ENCODE results near the gene ACAD11. TPM values are rescaled to one million over a fixed set of nuclear protein-coding genes. Genes with fewer than 3 reads are reported as not detected.

Gene ACAD11
- total and polyA plus RNA-seq, 12 donors = 7.6 to 31.2 (median 22.2) TPM

GRCh38 chr3:132628157-132628556 lies 31.5 kb downstream of the ACAD11 start:
- Histone ChIP-seq H3K27me3 (no peaks in the 10 kb centered on the region), H3K4me3 (no peak overlapping the region), H3K36me3 (peaks cover 0 to 82% (median 27%) of the 10 kb centered on the region in 9 donors), H3K27ac (no peak overlapping the region), H3K9me3 (no peaks in the 10 kb centered on the region), H3K4me1 (peaks cover 0 to 5% (median 0%) of the 10 kb centered on the region in 9 donors)
- DNase-seq (no peak), ATAC-seq (no peak)
- no peak for TF ChIP-seq CTCF (IDR thresholded peaks at IDR 0.05)
- intact Hi-C loops (cut with DNase I) = no loop called here
- 72 to 86% methylated on average over 2 of the region's 2 CpGs for WGBS, 2 donors

GRCh38 chr3:132626955-132627354 lies 32.7 kb downstream of the ACAD11 start:
- TF ChIP-seq CTCF (IDR thresholded peaks at IDR 0.05) = no peak
- DNase-seq (no peak), ATAC-seq (no peak)
- no peaks in the 10 kb centered on the region for H3K27me3 ChIP-seq
- H3K4me3 ChIP-seq = no peak overlapping the region
- intact Hi-C loops (cut with DNase I) = no loop called here
- no peaks in the 10 kb centered on the region for H3K9me3 ChIP-seq
- H3K4me1 ChIP-seq = peaks cover 0 to 10% (median 0%) of the 10 kb centered on the region in 9 donors
- 95 to 97% methylated on average over 6 of the region's 6 CpGs for WGBS, 2 donors
- H3K36me3 ChIP-seq = peaks cover 0 to 82% (median 27%) of the 10 kb centered on the region in 9 donors
- H3K27ac ChIP-seq = no peak overlapping the region

- no peak for ATAC-seq
- Histone ChIP-seq H3K27me3 (no peaks in the 10 kb centered on the region), H3K36me3 (peaks cover 0 to 81% (median 27%) of the 10 kb centered on the region in 9 donors), H3K4me3 (no peak overlapping the region), H3K9me3 (peaks cover 0 to 7% (median 0%) of the 10 kb centered on the region in 11 donors), H3K27ac (no peak overlapping the region), H3K4me1 (peaks cover 0 to 12% (median under 1%) of the 10 kb centered on the region in 9 donors)
- whole genome bisulfite sequencing, 2 donors = 97% methylated on average over 1 of the region's 1 CpG
- DNase-seq = no peak
- no peak for TF ChIP-seq CTCF (IDR thresholded peaks at IDR 0.05)
- intact Hi-C loops (cut with DNase I) = no loop called here
Observed at GRCh38 chr3:132625613-132626012, 34.0 kb downstream of the ACAD11 start.

GRCh38 chr3:132624790-132625189 lies 34.8 kb downstream of the ACAD11 start:
- Histone ChIP-seq H3K27ac (no peak overlapping the region), H3K36me3 (peaks cover 0 to 76% (median 27%) of the 10 kb centered on the region in 9 donors), H3K4me3 (no peak overlapping the region), H3K9me3 (peaks cover 0 to 8% (median 0%) of the 10 kb centered on the region in 11 donors), H3K4me1 (peaks cover 0 to 18% (median 5%) of the 10 kb centered on the region in 9 donors), H3K27me3 (no peaks in the 10 kb centered on the region)
- intact Hi-C loops (cut with DNase I) = no loop called here
- WGBS, 2 donors = 97 to 98% methylated on average over 7 of the region's 7 CpGs
- ATAC-seq (no peak), DNase-seq (no peak)
- no peak for TF ChIP-seq CTCF (IDR thresholded peaks at IDR 0.05)
